K562 (cell line): ENCODE results near the gene TMEFF2. TPM values are rescaled to one million over a fixed set of nuclear protein-coding genes. Genes with fewer than 3 reads are reported as not detected.

Source experiments
- ATAC-seq: fragments of 200-7000 bp; cut with Tn5 transposase; 3 replicates; pipeline ENCODE4 v1.9.1; 2020; ENCODE audit warnings: moderate library complexity
- BruUV-seq: library from RNA; stranded (reverse); fragments of 400-500 nt; replicated peaks from 2 replicates; lab custom pipeline; 2021; lab: Mats Ljungman, UMichigan
- CTCF ChIA-PET: fragments of 300-600 bp; formaldehyde crosslinking; extraction: SDS; loops from one replicate; lab custom pipeline; 2021; ENCODE audit warnings: low intra/inter-chr PET ratio; lab: Yijun Ruan, JAX
- POLR2A ChIA-PET: fragments of 300-600, 350-650 bp; sonication (Branson Sonifier 250); formaldehyde crosslinking; extraction: SDS; loops from one replicate; lab custom pipeline; 2021; ENCODE audit warnings: antibody characterized with exemption, inconsistent platforms; lab: Yijun Ruan, JAX
- DNase-seq, 4 experiments: peaks; one replicate each; pipeline versions ENCODE4 v3.0.0 to v3.0.0-alpha.2; 2011 to 2018; ENCODE audit warnings: low spot score in 3 of 4, mixed read lengths in 3 of 4; ENCODE audit errors: extremely low read depth in 1 of 4
- FAIRE-seq: peaks from 2 replicates; lab custom pipeline; 2011; peaks lifted over from hg19 to GRCh38; lab: Jason Lieb, UNC
- H2AFZ ChIP-seq: 2 replicates; pipeline ENCODE4 v1.6.0; 2011; ENCODE audit warnings: low read depth, low read length, control low read depth, inconsistent platforms
- H3K27ac ChIP-seq: fragments of 200-600 bp; 3 replicates; pipeline ENCODE4 v1.8.0; 2011; ENCODE audit warnings: low read depth, mild to moderate bottlenecking, control low read depth, inconsistent platforms, low read length, moderate library complexity, mixed read lengths; ENCODE audit errors: extremely low read depth
- H3K27me3 ChIP-seq, 2 experiments: fragments of 300-600 bp in 1 of 2; 2 replicates in 1 of 2; 3 replicates in 1 of 2; pipeline versions ENCODE4 v1.6.0 to v1.8.0; 2011; ENCODE audit warnings: inconsistent platforms in 2 of 2, low read length in 2 of 2, mild to moderate bottlenecking in 1 of 2, mixed read lengths in 1 of 2, moderate library complexity in 1 of 2; ENCODE audit not compliant: control insufficient read depth in 2 of 2, insufficient read depth in 2 of 2
- H3K36me3 ChIP-seq: fragments of 300-600 bp; 3 replicates; pipeline ENCODE4 v1.8.0; 2011; ENCODE audit warnings: mild to moderate bottlenecking, low read length, inconsistent platforms; ENCODE audit not compliant: control insufficient read depth, insufficient read depth
- H3K4me1 ChIP-seq, 2 experiments: fragments of 200-600 bp in 1 of 2; replicated peaks in 1 of 2; 2 replicates in 1 of 2; 3 replicates in 1 of 2; pipeline versions ENCODE4 v1.5.1 to v1.8.0; 2011; ENCODE audit warnings: inconsistent platforms in 2 of 2, low read length in 2 of 2, mild to moderate bottlenecking in 1 of 2, mixed read lengths in 1 of 2, moderate library complexity in 1 of 2; ENCODE audit not compliant: control insufficient read depth in 2 of 2, insufficient read depth in 2 of 2
- H3K4me2 ChIP-seq: 2 replicates; pipeline ENCODE4 v1.6.1; 2011; ENCODE audit warnings: low read length, control low read depth, inconsistent platforms, mixed read lengths; ENCODE audit not compliant: insufficient read depth
- H3K4me3 ChIP-seq: fragments of 200-600 bp; sonication (generic), shearing (Covaris generic); 2 replicates; pipeline ENCODE4 v1.5.1; 2016; ENCODE audit warnings: control low read depth, inconsistent platforms
- H3K79me2 ChIP-seq: fragments of 200-600 bp; 3 replicates; pipeline ENCODE4 v1.8.0; 2011; ENCODE audit warnings: low read length, inconsistent platforms; ENCODE audit not compliant: control insufficient read depth, insufficient read depth
- H3K9ac ChIP-seq, 2 experiments: 2 replicates each; pipeline versions ENCODE4 v1.6.0 to v1.6.1; 2011; ENCODE audit warnings: low read depth in 2 of 2, low read length in 2 of 2, control low read depth in 1 of 2, inconsistent platforms in 1 of 2, mild to moderate bottlenecking in 1 of 2, mixed read lengths in 1 of 2; ENCODE audit not compliant: insufficient read depth in 1 of 2
- H3K9me1 ChIP-seq: one replicate; pipeline ENCODE4 v1.6.0; 2011; ENCODE audit warnings: inconsistent platforms, mild to moderate bottlenecking, low read length, moderate library complexity; ENCODE audit not compliant: control insufficient read depth, insufficient read depth
- H3K9me3 ChIP-seq: replicated peaks from 2 replicates; pipeline ENCODE4 v1.5.1; 2011; ENCODE audit warnings: low read depth, low read length, inconsistent platforms; ENCODE audit not compliant: control insufficient read depth, insufficient read depth
- H4K20me1 ChIP-seq: replicated peaks from 2 replicates; pipeline ENCODE4 v1.6.1; 2011; ENCODE audit warnings: low read length, inconsistent platforms, mixed read lengths; ENCODE audit not compliant: control insufficient read depth, insufficient read depth
- ARID3B ChIP-seq: fragments of 250-450 bp; sonication (Bioruptor Pico); IDR thresholded peaks from 2 replicates; pipeline ENCODE4 v1.4.0; 2020; ENCODE audit warnings: borderline replicate concordance
- ASH1L ChIP-seq: fragments of 450-650 bp; IDR thresholded peaks from 2 replicates; pipeline ENCODE4 v1.6.1; 2018; ENCODE audit warnings: borderline replicate concordance, mild to moderate bottlenecking, low read depth; ENCODE audit not compliant: partially characterized antibody
- CEBPB ChIP-seq: fragments of 450-650 bp; IDR thresholded peaks from 2 replicates; pipeline ENCODE4 v1.6.1; 2016; ENCODE audit warnings: missing genetic modification characterization, missing compliant biosample characterization
- CREB5 ChIP-seq: fragments of 250-450 bp; sonication (Bioruptor Pico); IDR thresholded peaks from 2 replicates; pipeline ENCODE4 v1.5.0; 2020; ENCODE audit warnings: mild to moderate bottlenecking
- GATAD2B ChIP-seq: fragments of 450-650 bp; IDR thresholded peaks from 2 replicates; pipeline ENCODE4 v1.6.1; 2017; ENCODE audit warnings: mild to moderate bottlenecking, borderline replicate concordance
- HDAC3 ChIP-seq: fragments of 450-650 bp; IDR thresholded peaks from 2 replicates; pipeline ENCODE4 v1.6.1; 2018; ENCODE audit warnings: borderline replicate concordance, mild to moderate bottlenecking, moderate library complexity; ENCODE audit not compliant: partially characterized antibody
- ID3 ChIP-seq, 2 experiments: fragments of 250-450 bp in 1 of 2; fragments of 450-650 bp in 1 of 2; sonication (Bioruptor Pico) in 1 of 2; IDR thresholded peaks; 2 replicates each; pipeline versions ENCODE4 v1.6.1 to v1.8.0; 2016 to 2021; ENCODE audit warnings: mild to moderate bottlenecking in 2 of 2, moderate library complexity in 2 of 2, missing compliant biosample characterization in 1 of 2, missing genetic modification characterization in 1 of 2
- KAT2B ChIP-seq: IDR thresholded peaks from one replicate; pipeline ENCODE4 v1.6.1; 2012; ENCODE audit warnings: low read depth, mild to moderate bottlenecking, control low read depth, inconsistent platforms, low read length, moderate library complexity
- MAFK ChIP-seq: IDR thresholded peaks from 2 replicates; pipeline ENCODE4 v1.6.1; 2011; ENCODE audit warnings: low read length, improper control_type of control experiment
- NONO ChIP-seq, 2 experiments: fragments of 200-400 bp in 1 of 2; fragments of 450-650 bp in 1 of 2; formaldehyde crosslinking in 1 of 2; IDR thresholded peaks; 2 replicates each; pipeline ENCODE4 v1.6.1; 2017; ENCODE audit warnings: low read depth in 2 of 2, mild to moderate bottlenecking in 2 of 2, moderate library complexity in 2 of 2, low read length in 1 of 2
- YY1 ChIP-seq, 3 experiments: IDR thresholded peaks; 2 replicates each; pipeline ENCODE4 v1.6.1; 2011; ENCODE audit warnings: low read length in 2 of 3, mild to moderate bottlenecking in 2 of 3, moderate library complexity in 2 of 3, borderline replicate concordance in 1 of 3, control low read depth in 1 of 3, low read depth in 1 of 3; ENCODE audit not compliant: insufficient read depth in 3 of 3, insufficient replicate concordance in 2 of 3, control insufficient read depth in 1 of 3, insufficient read length in 1 of 3; ENCODE audit errors: extremely low read depth in 1 of 3
- ZBTB1 ChIP-seq: sonication (generic); formaldehyde crosslinking; IDR thresholded peaks from 2 replicates; pipeline ENCODE4 v1.8.1; 2023; ENCODE audit warnings: missing genetic modification reagents, low read depth, mild to moderate bottlenecking, borderline replicate concordance
- ZNF511 ChIP-seq: sonication (generic); formaldehyde crosslinking; IDR thresholded peaks from 2 replicates; pipeline ENCODE4 v1.8.0; 2022; ENCODE audit warnings: mild to moderate bottlenecking, missing genetic modification reagents
- WGBS: fragments of 100-300 bp; shearing (Covaris generic); methylation state at CpG from one replicate; pipeline ENCODE4 v1.1.6; 2016; ENCODE audit warnings: low coverage, mixed read lengths; ENCODE audit not compliant: insufficient coverage; ENCODE audit errors: missing lambda C conversion rate; 5-methylcytosine and 5-hydroxymethylcytosine counted together
- in situ Hi-C: fragments of 300-500 bp; cut with MboI; formaldehyde crosslinking; loops from 4 replicates; pipeline ENCODE4 v1.15.0; 2018; ENCODE audit warnings: inconsistent platforms, mixed read lengths
- intact Hi-C: fragments of 100-400 bp; cut with micrococcal nuclease; formaldehyde crosslinking; loops from 2 replicates; pipeline ENCODE4 v1.14.2; 2022
- polyA plus RNA-seq, 8 experiments: library from polyadenylated mRNA; depleted of rRNA in 4 of 8; stranded (reverse) in 5 of 8; unstranded in 3 of 8; fragments of >200 nt; fragmentation: Nextera tagmentation in 2 of 8; fragmentation: Illumina TruSeq in 1 of 8; extraction: Ambion mirVana in 2 of 8; extraction: Trizol in 1 of 8; gene quantifications; 2 replicates each; pipeline versions ENCODE4 v1.2.1 to v1.2.3, GENCODE V29; 2011 to 2014; ENCODE audit warnings: inconsistent platforms in 1 of 8, missing spikeins in 1 of 8
- total RNA-seq, 7 experiments: library from RNA; depleted of rRNA in 6 of 7; stranded (reverse); fragments of >200 nt in 6 of 7; fragmentation: Illumina TruSeq in 2 of 7; extraction: Trizol in 2 of 7; gene quantifications; 2 replicates each; pipeline versions ENCODE4 v1.2.1 to v1.2.3, GENCODE V29; 2011 to 2021; ENCODE audit warnings: low replicate concordance in 1 of 7

Gene TMEFF2
- total and polyA plus RNA-seq, 9 of the 15 experiments (the other 6 are each of a cell fraction or from before 2014, with no cell fraction given), result 1.4 TPM; not detected in 8

- TF ChIP-seq MAFK, result no peak
- TF ChIP-seq CREB5, result no peak
- no peak for TF ChIP-seq ID3 (CRISPR knock-in tag; IDR thresholded peaks at IDR 0.05)
- no peak for TF ChIP-seq ID3 (tag; IDR thresholded peaks at IDR 0.05)
Observed at GRCh38 chr2:192069417-192069816, 125.3 kb downstream of the TMEFF2 start (continued).

- POLR2A ChIA-PET, result no interaction called here
- Histone ChIP-seq H3K9me3 (no peaks in the 10 kb centered on the region), H3K27ac (no peak overlapping the region), H3K9ac (no peak overlapping the region), H4K20me1 (no peaks in the 10 kb centered on the region), H3K4me1 (no peaks in the 10 kb centered on the region), H3K36me3 (no peaks in the 10 kb centered on the region), H3K79me2 (no peaks in the 10 kb centered on the region), H3K27me3 (no peaks in the 10 kb centered on the region), H3K9me1 (no peaks in the 10 kb centered on the region), H3K4me3 (no peak overlapping the region), H3K4me2 (no peak overlapping the region), H2AFZ (no peak overlapping the region)
- intact Hi-C loops (no loop called here), in situ Hi-C loops (no loop called here)
- ATAC-seq (no peak), DNase-seq (no peak), FAIRE-seq (no peak)
- WGBS, result 21% methylated on average over 4 of the region's 4 CpGs
- CTCF ChIA-PET, result no interaction called here
- no TSS peak for BruUV-seq
- no peak for TF ChIP-seq CEBPB (tag)
- no peak for TF ChIP-seq YY1 (IDR thresholded peaks at IDR 0.05; ENCODE audit: borderline replicate concordance in 1 of 3, control insufficient read depth in 1 of 3, extremely low read depth in 1 of 3, insufficient read depth in 3 of 3, insufficient read length in 1 of 3, insufficient replicate concordance in 2 of 3, low read depth in 1 of 3, low read length in 2 of 3)
- TF ChIP-seq NONO (IDR thresholded peaks at IDR 0.05; ENCODE audit: low read depth in 2 of 2, low read length in 1 of 2), result no peak
- no peak for TF ChIP-seq ZNF511 (CRISPR knock-in tag)
- no peak for TF ChIP-seq ARID3B (CRISPR knock-in tag)
- TF ChIP-seq GATAD2B, result no peak
- no peak for TF ChIP-seq ASH1L
- TF ChIP-seq KAT2B, result no peak
- TF ChIP-seq HDAC3, result no peak
- no peak for TF ChIP-seq ZBTB1 (CRISPR knock-in tag)
Observed at GRCh38 chr2:192068966-192069365, 125.8 kb downstream of the TMEFF2 start.
